Loucy (cell line): ENCODE results near the gene C1QTNF9B.

Experiments used
- CTCF ChIP-seq: fragments of 200-600 bp; sonication (generic); conservative IDR thresholded peaks from 2 replicates; pipeline ENCODE4 v1.5.1; 2014; ENCODE audit warnings: mild to moderate bottlenecking, antibody characterized with exemption, low read length
- EZH2phosphoT487 ChIP-seq: fragments of 200-600 bp; IDR thresholded peaks from 2 replicates; pipeline ENCODE4 v1.6.1; 2018; ENCODE audit warnings: antibody characterized with exemption, mild to moderate bottlenecking, moderate library complexity, borderline replicate concordance

GRCh38 chr13:23876265-23876664 is 21.0 kb downstream of the C1QTNF9B start:
- peak; percentile 72 for TF ChIP-seq CTCF
- TF ChIP-seq EZH2phosphoT487, result no peak
